Measurements from ENCODE around the gene ZNF100. TPM values are rescaled to one million over a fixed set of nuclear protein-coding genes. Genes with fewer than 3 reads are reported as not detected.
A peak's percentile ranks its signal among the peaks of the same experiment; 100 is the strongest.
"Not testable (repeated sequence)": the region's sequence is repeated elsewhere in the genome, so short reads cannot be mapped to it uniquely, and the experiment has no call there.

Gene ZNF100
- polyA plus RNA-seq, 3 donors from 2014 or later = 6.8 to 7.8 (median 7.5) TPM

DNA sequence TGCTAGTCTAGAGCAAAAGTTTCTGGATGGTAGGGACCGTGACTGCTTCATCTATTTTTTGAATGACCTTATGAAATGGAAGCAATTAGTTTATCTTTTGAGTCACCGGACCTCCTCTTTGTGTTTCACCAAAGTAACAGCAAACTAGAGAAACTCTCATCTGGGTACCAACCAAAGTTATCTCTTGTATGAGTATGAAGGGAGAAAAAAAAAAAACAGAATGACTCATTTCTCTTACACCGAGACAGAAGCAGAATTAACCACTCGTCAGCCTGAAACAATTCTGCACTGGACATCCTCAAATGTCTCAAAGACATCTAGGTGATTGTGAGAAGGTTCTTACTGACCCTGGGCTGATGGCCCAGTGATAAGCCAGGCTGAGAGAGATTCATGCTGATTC lies 18.3 kb downstream of the ZNF100 start:
- no peak for DNase-seq
- Mint-ChIP-seq H3K27ac (peak overlapping the region in 1 of 6 donors; percentile 31), H3K4me3 (no peak overlapping the region), H3K36me3 (peaks cover 38 to 65% (median 51%) of the 10 kb centered on the region in 3 donors), H3K4me1 (peaks cover 26 to 51% of the 10 kb centered on the region in 2 donors), H3K27me3 (ENCODE audit: low read depth in 3 of 3) (no peaks in the 10 kb centered on the region), H3K9me3 (peaks cover 0 to 2% (median 0%) of the 10 kb centered on the region in 6 donors)

DNA sequence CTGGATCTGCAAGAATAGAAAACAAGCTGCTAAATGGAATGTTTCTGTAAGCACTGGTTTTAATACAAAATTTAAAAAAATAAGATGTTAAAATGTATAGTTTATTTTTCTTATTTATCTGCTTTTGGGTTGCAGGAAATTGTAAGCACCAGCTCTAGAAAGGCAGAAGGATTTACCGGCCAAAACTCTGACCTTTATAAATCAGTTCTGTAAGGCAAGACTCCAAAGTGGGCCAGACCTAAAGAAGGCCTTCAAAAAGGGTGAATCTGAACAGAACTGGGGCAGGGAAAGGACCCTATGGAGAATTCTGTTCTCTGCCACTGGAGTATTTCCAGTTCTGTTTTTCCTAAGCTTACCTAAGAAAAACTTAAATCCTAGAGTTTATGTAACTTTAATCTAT lies 19.3 kb downstream of the ZNF100 start:
- Mint-ChIP-seq H3K4me1 (peaks cover 26 to 46% of the 10 kb centered on the region in 2 donors), H3K27me3 (ENCODE audit: low read depth in 3 of 3) (no peaks in the 10 kb centered on the region), H3K9me3 (peaks cover 0 to 2% (median 0%) of the 10 kb centered on the region in 6 donors), H3K4me3 (no peak overlapping the region), H3K27ac (no peak overlapping the region), H3K36me3 (peaks cover 40 to 65% (median 49%) of the 10 kb centered on the region in 3 donors)
- no peak for DNase-seq

DNA sequence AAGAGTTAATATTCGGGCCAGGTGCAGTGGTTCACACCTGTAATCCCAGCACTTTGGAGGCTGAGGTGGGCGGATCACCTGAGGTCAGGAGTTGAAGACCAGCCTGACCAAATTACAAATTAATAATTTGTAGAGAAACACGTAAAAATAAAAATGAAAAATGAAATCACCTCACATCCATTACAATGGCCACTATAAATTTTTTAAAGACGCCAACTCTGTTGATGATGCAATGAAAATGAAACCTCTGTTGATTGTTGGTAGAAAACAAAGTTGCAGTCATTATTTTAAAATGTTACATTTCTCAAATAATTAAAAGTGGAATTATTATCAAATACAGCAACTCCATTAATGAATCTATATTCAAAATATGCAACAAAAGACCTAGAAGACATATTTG lies 26.8 kb downstream of the ZNF100 start:
- H3K36me3 Mint-ChIP-seq = peaks cover 53 to 68% (median 58%) of the 10 kb centered on the region in 3 donors
- no peaks in the 10 kb centered on the region for H3K27me3 Mint-ChIP-seq (ENCODE audit: low read depth in 3 of 3)
- H3K27ac Mint-ChIP-seq = no peak overlapping the region
- H3K4me3 Mint-ChIP-seq = no peak overlapping the region
- no peak for DNase-seq
- peaks cover 3 to 12% of the 10 kb centered on the region in 2 donors for H3K4me1 Mint-ChIP-seq
- H3K9me3 Mint-ChIP-seq = peaks cover 0 to 20% (median 7%) of the 10 kb centered on the region in 6 donors

DNA sequence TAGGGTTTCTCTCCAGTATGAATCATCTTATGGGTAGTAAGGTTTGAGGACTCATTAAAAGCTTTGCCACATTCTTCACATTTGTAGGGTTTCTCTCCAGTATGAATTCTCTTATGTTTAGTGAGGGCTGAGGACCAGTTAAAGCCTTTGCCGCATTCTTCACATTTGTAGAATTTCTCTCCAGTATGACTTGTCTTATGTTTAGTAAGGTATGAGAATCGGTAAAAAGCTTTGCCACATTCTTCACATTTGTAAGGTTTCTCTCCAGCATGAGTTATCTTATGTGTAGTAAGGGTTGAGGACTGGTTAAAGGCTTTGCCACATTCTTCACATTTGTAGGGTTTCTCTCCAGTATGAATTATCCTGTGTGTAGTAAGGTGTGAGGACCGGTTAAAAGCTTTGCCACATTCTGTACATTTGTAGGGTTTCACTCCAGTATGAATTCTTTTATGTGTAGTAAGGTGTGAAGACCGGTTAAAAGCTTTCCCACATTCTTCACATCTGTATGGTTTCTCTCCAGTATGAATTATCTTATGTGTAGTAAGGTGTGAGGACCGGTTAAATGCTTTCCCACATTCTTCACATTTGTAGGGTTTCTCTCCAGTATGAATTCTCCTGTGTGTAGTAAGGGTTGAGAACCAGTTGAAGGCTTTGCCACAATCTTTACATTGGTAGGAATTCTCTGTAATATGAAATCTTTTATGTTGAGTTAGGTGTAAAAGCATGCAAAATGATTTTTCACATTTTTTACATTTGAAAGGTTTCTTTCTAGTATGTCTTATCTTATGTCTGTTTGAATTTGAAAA lies 40.2 kb downstream of the ZNF100 start:
- H3K27ac Mint-ChIP-seq; H3K27me3 Mint-ChIP-seq (ENCODE audit: low read depth in 3 of 3); H3K4me1 Mint-ChIP-seq; H3K4me3 Mint-ChIP-seq; DNase-seq: not testable (repeated sequence)
- Mint-ChIP-seq H3K36me3 (peaks cover 56 to 63% (median 56%) of the 10 kb centered on the region in 3 donors), H3K9me3 (peaks cover 38 to 69% (median 59%) of the 10 kb centered on the region in 6 donors)

DNA sequence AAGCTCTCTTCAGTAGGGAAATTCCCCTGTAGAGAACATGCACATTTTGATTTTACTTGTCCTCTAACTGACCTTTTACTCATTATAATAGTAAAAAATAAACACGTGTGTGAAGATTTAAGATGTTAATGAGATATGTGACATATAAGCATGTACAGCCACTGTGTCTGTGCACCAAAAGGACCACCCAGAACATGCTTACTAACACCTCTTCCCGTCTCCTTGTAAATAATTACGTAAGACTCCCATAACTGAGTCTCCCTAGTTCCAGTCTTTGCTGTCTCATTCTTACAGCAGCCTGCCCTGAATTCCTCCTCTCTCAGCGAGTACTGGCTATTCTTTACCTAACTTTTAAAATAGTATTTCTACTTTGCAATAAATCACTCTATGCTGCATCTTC lies 53.6 kb downstream of the ZNF100 start:
- Mint-ChIP-seq H3K4me3 (no peak overlapping the region), H3K27me3 (ENCODE audit: low read depth in 3 of 3) (no peaks in the 10 kb centered on the region), H3K4me1 (peaks cover 0 to 2% of the 10 kb centered on the region in 2 donors), H3K27ac (no peak overlapping the region), H3K9me3 (peaks cover 7 to 60% (median 16%) of the 10 kb centered on the region in 6 donors), H3K36me3 (peaks cover 0 to 3% (median 0%) of the 10 kb centered on the region in 3 donors)
- no peak for DNase-seq

- peaks cover 0 to 9% (median 0%) of the 10 kb centered on the region in 3 donors for H3K27me3 Mint-ChIP-seq (ENCODE audit: low read depth in 3 of 3)
- H3K9me3 Mint-ChIP-seq = peaks cover 0 to 34% (median 6%) of the 10 kb centered on the region in 6 donors
- H3K4me3 Mint-ChIP-seq = no peak overlapping the region
- DNase-seq = no peak
- H3K27ac Mint-ChIP-seq = no peak overlapping the region
- H3K4me1 Mint-ChIP-seq = no peaks in the 10 kb centered on the region
- peaks cover 0 to 3% (median 0%) of the 10 kb centered on the region in 3 donors for H3K36me3 Mint-ChIP-seq
Measured at GRCh38 chr19:21709464-21709863, 57.9 kb downstream of the ZNF100 start.

- not testable (repeated sequence) for H3K36me3 Mint-ChIP-seq; H3K4me1 Mint-ChIP-seq; H3K27me3 Mint-ChIP-seq (ENCODE audit: low read depth in 3 of 3); DNase-seq; H3K4me3 Mint-ChIP-seq; H3K27ac Mint-ChIP-seq
- peaks cover 0 to 21% (median 1%) of the 10 kb centered on the region in 6 donors for H3K9me3 Mint-ChIP-seq
Measured at GRCh38 chr19:21707878-21708277, 59.5 kb downstream of the ZNF100 start.

DNA sequence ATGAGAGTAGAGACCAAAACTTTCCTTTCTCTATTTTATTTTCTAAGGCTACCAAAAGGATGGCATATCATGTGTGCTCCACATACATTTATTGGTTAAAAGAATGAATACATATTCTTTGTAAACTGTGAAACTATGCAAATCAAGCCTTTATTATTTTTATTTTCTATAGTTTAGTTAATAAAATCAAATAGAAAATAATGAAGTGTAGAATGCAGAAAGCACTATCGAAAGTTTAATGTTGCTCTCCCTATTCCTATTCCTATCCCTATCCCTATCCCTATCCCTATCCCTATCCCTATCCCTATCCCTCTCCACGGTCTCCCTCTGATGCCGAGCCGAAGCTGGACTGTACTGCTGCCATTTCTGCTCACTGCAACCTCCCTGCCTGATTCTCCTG lies 60.3 kb downstream of the ZNF100 start:
- DNase-seq = no peak
- H3K4me1 Mint-ChIP-seq = no peaks in the 10 kb centered on the region
- no peak overlapping the region for H3K27ac Mint-ChIP-seq
- peaks cover 0 to 9% (median 0%) of the 10 kb centered on the region in 3 donors for H3K27me3 Mint-ChIP-seq (ENCODE audit: low read depth in 3 of 3)
- H3K36me3 Mint-ChIP-seq = no peaks in the 10 kb centered on the region
- H3K4me3 Mint-ChIP-seq = no peak overlapping the region
- peaks cover 0 to 13% (median 1%) of the 10 kb centered on the region in 6 donors for H3K9me3 Mint-ChIP-seq

GRCh38 chr19:21705393-21705792 lies 62.0 kb downstream of the ZNF100 start:
- Mint-ChIP-seq H3K4me3 (no peak overlapping the region), H3K4me1 (no peaks in the 10 kb centered on the region), H3K9me3 (peaks cover 0 to 8% (median 1%) of the 10 kb centered on the region in 6 donors), H3K27ac (no peak overlapping the region), H3K36me3 (no peaks in the 10 kb centered on the region), H3K27me3 (ENCODE audit: low read depth in 3 of 3) (peaks cover 0 to 9% (median 0%) of the 10 kb centered on the region in 3 donors)
- DNase-seq = no peak

GRCh38 chr19:21704320-21704719 lies 63.1 kb downstream of the ZNF100 start:
- Mint-ChIP-seq H3K4me3 (no peak overlapping the region), H3K27ac (no peak overlapping the region), H3K36me3 (no peaks in the 10 kb centered on the region), H3K9me3 (peaks cover 0 to 3% (median 0%) of the 10 kb centered on the region in 6 donors), H3K4me1 (no peaks in the 10 kb centered on the region), H3K27me3 (ENCODE audit: low read depth in 3 of 3) (peaks cover 0 to 9% (median 0%) of the 10 kb centered on the region in 3 donors)
- no peak for DNase-seq

DNA sequence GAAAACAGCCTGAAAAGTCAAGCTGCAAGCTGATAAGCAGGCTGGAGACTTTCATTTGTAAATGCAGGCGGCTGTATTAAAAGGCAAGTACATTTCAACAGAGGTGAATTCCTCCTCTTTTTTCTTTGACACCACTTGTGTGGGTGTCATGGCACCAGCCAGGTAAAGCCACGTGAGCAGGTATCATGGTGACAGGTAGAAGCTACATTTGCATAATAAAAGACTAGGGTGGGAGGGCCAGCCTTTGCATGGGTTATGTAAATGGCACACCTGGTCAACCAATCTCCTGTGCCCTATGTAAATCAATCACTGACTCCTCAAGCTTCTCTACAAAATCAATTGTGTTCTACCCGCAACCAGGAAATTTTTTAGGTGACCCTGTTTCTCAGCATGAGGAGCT lies 68.2 kb downstream of the ZNF100 start:
- Mint-ChIP-seq H3K27ac (no peak overlapping the region), H3K9me3 (no peaks in the 10 kb centered on the region), H3K36me3 (no peaks in the 10 kb centered on the region), H3K4me3 (no peak overlapping the region), H3K4me1 (no peaks in the 10 kb centered on the region), H3K27me3 (ENCODE audit: low read depth in 3 of 3) (peaks cover 0 to 5% (median 0%) of the 10 kb centered on the region in 3 donors)
- no peak for DNase-seq

DNA sequence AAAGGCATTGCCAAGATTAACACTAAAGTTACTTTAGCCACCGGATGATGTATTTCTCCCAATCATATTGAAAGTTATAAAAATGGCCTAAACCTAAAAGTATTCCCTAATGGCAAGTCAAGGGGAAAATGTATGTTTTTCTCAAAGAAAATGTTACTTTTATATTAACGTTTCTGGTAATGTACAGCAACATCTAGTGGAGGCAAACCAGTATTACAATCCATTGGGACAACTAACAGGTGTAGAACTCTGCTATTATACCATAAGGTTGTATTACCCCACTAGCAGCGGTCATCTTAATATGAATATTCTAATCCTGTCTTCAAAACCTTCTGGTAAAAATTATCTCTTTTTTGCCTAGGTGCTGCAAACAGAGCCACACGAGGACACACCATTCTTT lies 69.2 kb downstream of the ZNF100 start:
- H3K4me1 Mint-ChIP-seq = no peaks in the 10 kb centered on the region
- H3K27ac Mint-ChIP-seq = no peak overlapping the region
- H3K9me3 Mint-ChIP-seq = peaks cover 0 to 2% (median 0%) of the 10 kb centered on the region in 6 donors
- H3K27me3 Mint-ChIP-seq (ENCODE audit: low read depth in 3 of 3) = peaks cover 0 to 5% (median 0%) of the 10 kb centered on the region in 3 donors
- peak in 1 of 3 donors; percentile 12 for DNase-seq
- H3K4me3 Mint-ChIP-seq = no peak overlapping the region
- H3K36me3 Mint-ChIP-seq = no peaks in the 10 kb centered on the region

DNA sequence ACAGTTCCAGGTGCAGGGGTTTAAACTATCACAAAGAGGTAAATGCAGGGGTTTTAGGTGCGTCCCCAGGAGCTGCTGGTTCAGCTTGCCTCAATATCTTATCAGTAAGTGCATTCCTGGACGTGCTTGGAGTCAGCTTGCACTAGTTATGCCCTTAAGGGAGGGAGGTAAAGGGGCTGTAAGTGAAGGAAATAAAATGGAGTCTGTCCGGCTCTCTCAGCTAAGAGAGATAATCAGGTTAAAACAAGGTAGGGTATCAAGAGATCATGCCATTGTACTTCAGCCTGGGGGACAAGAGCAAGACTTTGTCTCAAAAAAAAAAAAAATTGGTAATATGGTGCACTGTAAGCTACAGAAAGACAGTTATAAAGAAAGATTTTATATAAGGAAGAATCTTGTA lies 69.7 kb downstream of the ZNF100 start:
- no peak overlapping the region for H3K4me3 Mint-ChIP-seq
- H3K9me3 Mint-ChIP-seq = peaks cover 0 to 2% (median 0%) of the 10 kb centered on the region in 6 donors
- DNase-seq = no peak
- H3K4me1 Mint-ChIP-seq = no peaks in the 10 kb centered on the region
- peaks cover 0 to 5% (median 0%) of the 10 kb centered on the region in 3 donors for H3K27me3 Mint-ChIP-seq (ENCODE audit: low read depth in 3 of 3)
- no peaks in the 10 kb centered on the region for H3K36me3 Mint-ChIP-seq
- peak overlapping the region in 1 of 6 donors; percentile 5 for H3K27ac Mint-ChIP-seq

DNA sequence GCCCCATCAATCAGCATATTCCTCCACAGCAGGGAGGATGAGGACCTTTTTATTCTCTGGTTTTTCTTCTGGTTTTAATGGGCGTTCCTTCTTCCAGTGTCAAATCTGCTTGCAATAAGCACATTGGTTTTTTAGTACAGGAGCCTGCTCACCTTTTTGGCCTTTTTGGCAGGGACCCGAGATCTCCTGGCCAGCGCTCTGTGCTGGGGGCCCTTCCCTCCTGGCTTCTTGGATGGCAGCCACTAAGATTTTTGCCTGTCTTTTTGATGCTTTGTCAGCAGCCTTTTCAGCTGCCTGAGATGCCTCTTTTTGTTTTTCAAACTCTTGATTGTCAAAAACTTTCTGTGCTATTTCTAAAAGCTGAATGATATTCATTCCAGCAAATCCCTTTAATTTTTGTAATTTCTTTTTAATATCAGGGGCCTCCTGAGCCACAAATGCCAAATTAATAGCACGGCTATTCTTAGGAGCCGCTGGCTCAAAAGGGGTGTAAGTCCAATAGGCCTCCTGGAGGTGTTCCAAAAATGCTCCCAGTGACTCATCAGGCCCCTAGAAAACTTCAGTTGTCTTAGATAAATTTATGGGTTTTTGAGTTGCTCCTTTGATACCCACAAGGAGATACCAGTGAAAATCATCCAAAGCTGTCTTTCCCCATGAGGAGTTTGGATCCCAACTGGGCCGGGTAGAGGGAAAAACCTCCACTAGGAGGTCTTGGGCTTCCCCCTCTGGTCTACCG lies 73.0 kb downstream of the ZNF100 start:
- Mint-ChIP-seq H3K4me3 (no peak overlapping the region), H3K27me3 (ENCODE audit: low read depth in 3 of 3) (peaks cover 0 to 5% (median 0%) of the 10 kb centered on the region in 3 donors), H3K36me3 (no peaks in the 10 kb centered on the region), H3K4me1 (no peaks in the 10 kb centered on the region), H3K27ac (no peak overlapping the region), H3K9me3 (peaks cover 0 to 2% (median 0%) of the 10 kb centered on the region in 6 donors)
- no peak for DNase-seq

Measured in immature natural killer cell (primary cell).